HG03045 (cell line): Measurements from ENCODE around the gene TMEM204.

Source experiments
- ATAC-seq: cut with Tn5 transposase; IDR thresholded peaks from one replicate; pipeline ENCODE4 v1.9.1; 2021; ENCODE audit warnings: mild to moderate bottlenecking, moderate library complexity; ENCODE audit not compliant: unreplicated experiment

TMEM204 gene

GRCh38 chr16:1498899-1499676 is 34.4 kb upstream of the TMEM204 start:
- no peak for ATAC-seq

- ATAC-seq, result no peak
Observed at GRCh38 chr16:1499756-1500464, 33.6 kb upstream of the TMEM204 start.

- ATAC-seq, result no peak
Observed at GRCh38 chr16:1500465-1501150, 32.9 kb upstream of the TMEM204 start.

GRCh38 chr16:1501630-1502029 is 31.8 kb upstream of the TMEM204 start:
- no peak for ATAC-seq

- no peak for ATAC-seq
Observed at GRCh38 chr16:1502092-1503004, 31.1 kb upstream of the TMEM204 start.

GRCh38 chr16:1503110-1503955 is 30.1 kb upstream of the TMEM204 start:
- no peak for ATAC-seq

- ATAC-seq, result no peak
Observed at GRCh38 chr16:1505073-1505844, 28.2 kb upstream of the TMEM204 start.

- no peak for ATAC-seq
Observed at GRCh38 chr16:1505912-1506311, 27.6 kb upstream of the TMEM204 start.

- no peak for ATAC-seq
Observed at GRCh38 chr16:1506494-1507213, 26.8 kb upstream of the TMEM204 start.

- ATAC-seq, result no peak
Observed at GRCh38 chr16:1508494-1509187, 24.8 kb upstream of the TMEM204 start.

- no peak for ATAC-seq
Observed at GRCh38 chr16:1509307-1510221, 23.9 kb upstream of the TMEM204 start.

GRCh38 chr16:1510272-1510671 is 23.2 kb upstream of the TMEM204 start:
- ATAC-seq, result no peak

- ATAC-seq, result no peak
Observed at GRCh38 chr16:1510941-1511351, 22.5 kb upstream of the TMEM204 start.

GRCh38 chr16:1511662-1512569 is 21.6 kb upstream of the TMEM204 start:
- no peak for ATAC-seq

- ATAC-seq, result no peak
Observed at GRCh38 chr16:1512774-1513173, 20.7 kb upstream of the TMEM204 start.

GRCh38 chr16:1514507-1514906 is 19.0 kb upstream of the TMEM204 start:
- ATAC-seq, result no peak
